Tibial nerve (tissue), 3 donors: ENCODE measurements around the gene SUMF1.

Experiments
- CTCF ChIP-seq, 5 experiments: fragments of 200-600 bp in 3 of 5; fragments of 450-650 bp in 2 of 5; sonication (generic) in 3 of 5; IDR thresholded peaks; one replicate each; pipeline ENCODE4 v1.5.1; 2016 to 2019; ENCODE audit warnings: antibody characterized with exemption in 5 of 5, mild to moderate bottlenecking in 3 of 5, moderate library complexity in 2 of 5
- POLR2A ChIP-seq, 2 donors: fragments of 450-650 bp; IDR thresholded peaks; one replicate each; pipeline ENCODE4 v1.6.1; 2017; ENCODE audit warnings: antibody characterized with exemption in 2 of 2, mild to moderate bottlenecking in 2 of 2, moderate library complexity in 2 of 2

- no peak for TF ChIP-seq CTCF (IDR thresholded peaks at IDR 0.05)
- no peak for TF ChIP-seq POLR2A (IDR thresholded peaks at IDR 0.05)
Measured at GRCh38 chr3:4398120-4398940, 68.7 kb downstream of the SUMF1 start.
